ENCODE measurements around the gene CEP112. TPM values are rescaled to one million over a fixed set of nuclear protein-coding genes. Genes with fewer than 3 reads are reported as not detected.

Gene CEP112
- total and polyA plus RNA-seq, 9 of the 15 experiments (the other 6 are each of a cell fraction or from before 2014, with no cell fraction given): 0.84 TPM; not detected in 8

- Histone ChIP-seq H3K4me3 (no peak overlapping the region), H3K36me3 (ENCODE audit: control insufficient read depth, insufficient read depth, low read length) (no peaks in the 10 kb centered on the region), H3K4me1 (replicated peaks in 1 of 2; ENCODE audit: control insufficient read depth in 2 of 2, insufficient read depth in 2 of 2, low read length in 2 of 2) (no peaks in the 10 kb centered on the region), H3K79me2 (ENCODE audit: control insufficient read depth, insufficient read depth, low read length) (no peaks in the 10 kb centered on the region), H3K9ac (ENCODE audit: insufficient read depth in 1 of 2, low read depth in 2 of 2, low read length in 2 of 2) (no peak overlapping the region), H2AFZ (ENCODE audit: low read depth, low read length) (no peak overlapping the region), H3K27ac (ENCODE audit: extremely low read depth, low read depth, low read length) (no peak overlapping the region), H4K20me1 (replicated peaks; ENCODE audit: control insufficient read depth, insufficient read depth, low read length) (no peaks in the 10 kb centered on the region), H3K9me3 (replicated peaks; ENCODE audit: control insufficient read depth, insufficient read depth, low read depth, low read length) (no peaks in the 10 kb centered on the region), H3K9me1 (ENCODE audit: control insufficient read depth, insufficient read depth, low read length) (no peaks in the 10 kb centered on the region), H3K4me2 (ENCODE audit: insufficient read depth, low read length) (no peak overlapping the region), H3K27me3 (ENCODE audit: control insufficient read depth in 2 of 2, insufficient read depth in 2 of 2, low read length in 2 of 2) (no peaks in the 10 kb centered on the region)
- peak in 1 of 4 experiments; percentile 1 for DNase-seq (ENCODE audit: extremely low read depth in 1 of 4, low spot score in 3 of 4)
- no peak for ATAC-seq
- intact Hi-C loops (cut with micrococcal nuclease): no loop called here
- POLR2A ChIA-PET: no interaction called here
- TF ChIP-seq, protein P1, sequence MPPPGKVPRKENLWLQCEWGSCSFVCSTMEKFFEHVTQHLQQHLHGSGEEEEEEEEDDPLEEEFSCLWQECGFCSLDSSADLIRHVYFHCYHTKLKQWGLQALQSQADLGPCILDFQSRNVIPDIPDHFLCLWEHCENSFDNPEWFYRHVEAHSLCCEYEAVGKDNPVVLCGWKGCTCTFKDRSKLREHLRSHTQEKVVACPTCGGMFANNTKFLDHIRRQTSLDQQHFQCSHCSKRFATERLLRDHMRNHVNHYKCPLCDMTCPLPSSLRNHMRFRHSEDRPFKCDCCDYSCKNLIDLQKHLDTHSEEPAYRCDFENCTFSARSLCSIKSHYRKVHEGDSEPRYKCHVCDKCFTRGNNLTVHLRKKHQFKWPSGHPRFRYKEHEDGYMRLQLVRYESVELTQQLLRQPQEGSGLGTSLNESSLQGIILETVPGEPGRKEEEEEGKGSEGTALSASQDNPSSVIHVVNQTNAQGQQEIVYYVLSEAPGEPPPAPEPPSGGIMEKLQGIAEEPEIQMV (tag; conservative IDR thresholded peaks at IDR 0.05; ENCODE audit: low read depth): no peak
- TF ChIP-seq TCF7 (IDR thresholded peaks at IDR 0.05; ENCODE audit: borderline replicate concordance) (no peak), SIX5 (IDR thresholded peaks at IDR 0.05; ENCODE audit: borderline replicate concordance in 1 of 2, insufficient read depth in 1 of 2, low read depth in 1 of 2, low read length in 2 of 2) (no peak), THRA (IDR thresholded peaks at IDR 0.05) (no peak), ZNF143 (CRISPR knock-in tag; IDR thresholded peaks at IDR 0.05) (no peak), NFXL1 (CRISPR knock-in tag; IDR thresholded peaks at IDR 0.05) (no peak), SMC3 (conservative IDR thresholded peaks at IDR 0.05; ENCODE audit: insufficient read depth, low read depth, low read length) (no peak)
- WGBS (ENCODE audit: insufficient coverage, low coverage, missing lambda C conversion rate): 0% methylated on average over 2 of the region's 2 CpGs
- no peak for FAIRE-seq
- in situ Hi-C loops (cut with MboI): no loop called here
- CTCF ChIA-PET (ENCODE audit: low intra/inter-chr PET ratio): no interaction called here
- BruUV-seq (replicated peaks): no TSS peak
Observed at GRCh38 chr17:65750631-65751115, 441.3 kb downstream of the CEP112 start.
